HG02610 (cell line): ENCODE results near the gene NFIC.
"Not testable (repeated sequence)": the region's sequence is repeated elsewhere in the genome, so short reads cannot be mapped to it uniquely, and the experiment has no call there.

Experiments
- ATAC-seq: cut with Tn5 transposase; IDR thresholded peaks from one replicate; pipeline ENCODE4 v1.9.1; 2021; ENCODE audit warnings: mild to moderate bottlenecking, moderate library complexity; ENCODE audit not compliant: unreplicated experiment

Gene NFIC

GRCh38 chr19:3336680-3337523, 29.5 kb upstream of the NFIC start:
- no peak for ATAC-seq

DNA sequence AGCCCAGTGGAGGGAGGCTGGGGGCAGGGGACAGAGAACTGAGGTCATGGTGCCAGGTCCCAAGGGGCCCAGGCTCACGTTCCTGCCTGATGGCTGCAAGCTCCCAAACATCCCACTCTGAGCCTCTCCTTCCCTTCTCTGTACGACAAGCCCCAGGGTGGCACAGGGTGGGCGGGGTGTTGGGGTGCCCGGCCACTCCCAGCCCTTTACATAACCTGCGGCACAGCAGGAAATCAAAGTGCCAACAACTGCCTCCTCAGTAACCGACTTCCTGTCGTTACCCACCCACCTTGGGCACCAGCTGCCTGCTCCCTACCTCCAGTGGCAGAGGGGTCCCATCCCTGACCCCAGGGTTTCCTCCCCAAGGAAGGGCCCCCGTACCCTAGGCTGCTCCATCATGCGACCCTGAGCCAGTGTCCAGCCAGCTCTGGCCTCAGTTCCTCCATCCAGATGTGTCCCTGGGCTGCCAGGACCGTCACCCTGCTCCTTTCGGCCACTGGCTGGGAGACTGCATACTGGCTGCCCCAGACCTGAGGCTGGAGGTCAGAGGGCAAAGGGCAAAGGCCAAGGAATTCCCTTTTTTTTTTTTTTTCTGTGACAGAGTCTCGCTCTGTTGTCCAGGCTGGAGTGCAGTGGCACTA, 27.7 kb upstream of the NFIC start:
- no peak for ATAC-seq

DNA sequence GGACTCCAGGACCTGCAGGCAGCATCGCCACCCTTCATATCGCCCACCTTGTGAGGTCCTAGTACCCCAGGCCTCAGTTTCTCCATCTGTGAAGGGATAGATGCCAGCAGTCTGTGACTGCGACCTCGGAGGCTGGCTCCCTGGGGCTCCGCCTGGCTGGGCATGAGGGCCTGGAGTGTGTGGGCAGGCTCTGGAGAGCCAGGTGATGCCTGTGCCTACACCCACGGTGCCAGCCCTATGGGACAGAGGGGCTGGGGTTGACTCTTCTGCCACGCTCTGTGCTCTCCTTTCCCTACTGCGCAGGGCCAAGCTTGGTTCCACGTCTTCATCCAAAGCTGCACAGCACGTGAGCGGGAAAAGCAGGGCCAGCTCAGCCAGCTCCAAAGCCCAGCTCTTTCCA, 26.0 kb upstream of the NFIC start:
- ATAC-seq: no peak

GRCh38 chr19:3342246-3342645, 24.1 kb upstream of the NFIC start:
- ATAC-seq: no peak

GRCh38 chr19:3342962-3343361, 23.4 kb upstream of the NFIC start:
- not testable (repeated sequence) for ATAC-seq

DNA sequence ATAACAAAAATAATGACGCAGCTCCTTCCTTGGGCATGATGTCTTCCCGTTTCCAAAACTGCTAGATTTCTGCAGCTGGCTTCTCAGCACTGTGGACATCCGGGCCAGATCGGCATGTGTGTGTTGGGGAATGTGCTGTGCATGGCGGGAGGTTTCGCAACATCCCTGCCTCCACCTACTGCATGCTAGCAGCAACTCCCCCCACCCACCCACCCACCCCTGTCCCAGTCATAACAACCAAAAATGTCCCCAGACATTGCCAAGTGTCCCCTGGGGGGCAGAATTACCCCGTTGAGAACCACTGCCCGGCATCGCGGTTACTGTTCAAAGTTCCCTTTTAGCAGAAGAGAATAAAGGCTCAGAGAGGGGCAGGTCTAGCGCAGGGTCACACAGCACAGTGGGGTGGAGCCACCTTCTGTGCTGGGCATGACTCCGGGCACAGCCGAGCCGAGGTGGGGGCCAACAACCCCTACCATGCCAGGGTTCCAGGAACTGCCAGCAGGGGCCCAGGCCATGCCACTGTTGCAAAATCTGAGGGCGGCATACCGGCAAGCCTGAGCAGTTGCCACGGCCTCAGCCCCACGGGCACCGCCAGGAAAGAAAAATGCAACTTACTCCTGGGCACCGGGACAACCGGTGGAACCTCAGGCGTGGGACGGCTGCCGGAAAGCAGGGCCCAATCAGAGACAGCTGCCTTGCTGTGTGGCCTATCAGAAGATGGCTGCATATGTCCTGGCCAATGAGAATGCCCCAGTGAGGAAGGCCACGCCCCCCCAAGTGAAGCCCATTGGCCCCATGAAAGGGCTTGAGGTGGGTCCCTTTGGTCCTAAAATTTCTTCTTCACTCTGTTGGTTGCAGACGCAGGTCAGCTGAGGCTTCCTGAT, 22.5 kb upstream of the NFIC start:
- ATAC-seq: no peak

GRCh38 chr19:3344608-3345598, 21.5 kb upstream of the NFIC start:
- ATAC-seq: no peak

DNA sequence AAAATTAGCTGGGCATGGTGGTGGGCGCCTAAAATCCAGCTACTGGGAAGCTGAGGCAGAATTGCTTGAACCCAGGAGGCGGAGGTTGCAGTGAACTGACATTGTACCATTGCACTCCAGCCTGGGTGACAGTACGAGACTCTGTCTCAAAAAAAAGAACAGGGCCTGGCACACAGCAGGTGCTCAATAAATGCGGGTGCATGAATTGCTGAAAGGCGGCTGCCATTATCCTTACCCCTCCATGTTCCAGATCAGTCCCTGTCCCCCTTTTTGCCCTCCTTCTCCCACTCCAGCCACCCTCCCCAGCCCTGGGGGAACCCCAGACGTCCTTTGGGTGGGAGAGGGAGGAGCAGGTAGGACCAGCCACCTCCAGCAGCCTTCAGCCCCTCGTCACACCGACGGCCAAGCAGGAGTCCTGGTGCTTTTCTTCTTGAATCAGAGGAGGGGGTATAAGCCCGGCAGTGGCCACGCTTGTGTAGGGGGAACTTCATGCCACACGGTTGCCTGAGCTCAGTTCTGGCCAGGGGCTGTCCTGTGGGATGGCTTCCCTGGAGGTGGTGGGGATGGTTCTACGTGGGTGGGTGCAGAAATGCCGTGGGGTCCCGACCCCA, 20.4 kb upstream of the NFIC start:
- no peak for ATAC-seq

DNA sequence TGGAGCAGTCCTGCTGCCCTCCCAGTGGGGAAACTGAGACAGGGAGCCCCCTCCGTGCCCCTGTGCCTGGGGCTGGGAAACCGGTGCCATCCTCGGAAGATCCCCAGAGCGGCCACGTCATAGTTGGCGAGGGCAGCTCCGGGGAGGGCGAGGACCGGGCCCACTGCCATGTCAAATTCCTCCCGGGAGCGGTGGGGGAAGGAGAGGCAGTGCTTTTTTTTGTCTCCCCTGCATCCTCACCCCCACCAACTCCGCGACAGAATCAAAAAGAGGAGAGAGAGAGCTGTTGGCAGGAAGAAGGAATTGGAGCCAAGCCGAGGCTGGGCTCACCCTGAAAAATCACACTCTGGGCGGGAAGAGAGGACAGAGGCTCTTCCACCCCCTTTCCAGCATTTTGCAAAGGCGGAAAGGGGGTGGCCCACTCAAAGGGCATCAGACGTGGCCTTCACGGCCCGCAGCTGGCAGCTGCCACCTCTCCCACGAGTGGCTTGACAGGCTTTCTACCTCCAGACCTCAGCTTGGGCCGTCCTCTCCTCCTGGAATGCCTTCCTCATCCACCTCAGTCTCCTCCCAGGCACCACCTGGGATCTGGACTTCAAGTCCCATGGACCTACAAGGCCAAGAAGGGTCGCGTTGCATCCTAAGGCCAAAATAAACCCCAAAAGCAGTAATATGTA, 19.6 kb upstream of the NFIC start:
- ATAC-seq: no peak

DNA sequence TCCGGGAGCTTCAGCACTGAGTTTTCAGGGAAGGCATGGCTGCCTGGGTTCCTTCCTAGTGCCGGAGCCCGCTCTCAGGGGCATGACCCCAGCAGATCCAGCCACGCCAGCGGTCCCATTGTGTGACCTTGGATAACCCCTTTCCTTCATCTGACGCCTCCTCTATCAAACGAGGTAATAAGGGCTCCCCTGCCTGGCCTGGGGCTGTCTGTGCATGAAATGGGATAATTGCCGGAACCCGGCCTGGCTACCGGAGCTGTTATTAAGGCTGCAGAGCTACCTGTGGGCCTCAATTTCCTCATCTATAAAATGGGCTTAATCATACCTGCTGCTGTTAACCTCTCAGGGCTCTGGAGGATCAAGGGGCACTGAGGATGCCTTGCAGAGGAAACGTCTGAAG, 18.3 kb upstream of the NFIC start:
- ATAC-seq: no peak

DNA sequence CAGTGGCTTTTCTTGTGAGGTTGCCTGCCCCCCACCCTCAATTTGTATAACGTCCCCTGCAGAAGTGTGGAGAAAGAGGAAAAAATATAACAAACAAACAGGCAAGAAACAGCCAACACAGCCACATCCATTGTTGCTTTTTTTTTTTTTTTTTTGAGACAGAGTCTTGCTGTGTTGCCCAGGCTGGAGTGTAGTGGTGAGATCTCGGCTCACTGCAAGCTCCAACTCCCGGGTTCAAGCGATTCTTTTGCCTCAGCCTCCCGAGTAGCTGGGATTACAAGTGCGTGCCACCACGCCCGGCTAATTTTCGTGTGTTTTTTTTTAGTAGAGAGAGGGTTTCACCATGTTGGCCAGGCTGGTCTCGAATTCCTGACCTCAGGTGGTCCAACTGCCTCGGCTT, 17.9 kb upstream of the NFIC start:
- not testable (repeated sequence) for ATAC-seq

DNA sequence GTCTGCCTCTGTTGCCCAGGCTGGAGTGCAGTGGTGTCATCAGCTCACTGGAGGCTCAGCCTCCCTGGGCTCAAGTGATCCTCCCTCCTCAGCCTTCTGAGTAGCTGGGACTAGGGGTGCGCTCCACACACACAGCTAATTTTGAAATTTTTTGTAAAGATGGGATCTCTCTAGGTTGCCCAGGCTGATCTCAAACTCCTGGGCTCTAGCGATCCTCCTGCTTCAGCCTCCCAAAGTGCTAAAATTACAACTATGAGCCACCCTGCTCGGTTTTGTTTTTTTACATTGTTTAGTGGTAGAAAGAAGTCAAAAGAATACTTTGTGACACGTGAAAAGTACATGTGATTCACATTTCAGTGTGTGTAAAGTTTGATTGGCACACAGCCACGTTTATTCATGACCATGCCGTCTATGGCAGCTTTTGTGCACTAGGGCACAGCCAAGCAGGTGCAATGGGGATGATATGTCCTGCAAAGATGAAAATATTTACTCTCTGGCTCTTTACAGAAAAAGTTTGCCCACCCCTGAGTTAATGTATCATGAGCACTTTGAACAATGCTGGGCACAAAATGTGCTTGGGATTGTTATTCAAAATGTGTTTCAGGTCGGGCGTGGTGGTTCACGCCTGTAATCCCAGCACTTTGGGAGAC, 16.2 kb upstream of the NFIC start:
- no peak for ATAC-seq

DNA sequence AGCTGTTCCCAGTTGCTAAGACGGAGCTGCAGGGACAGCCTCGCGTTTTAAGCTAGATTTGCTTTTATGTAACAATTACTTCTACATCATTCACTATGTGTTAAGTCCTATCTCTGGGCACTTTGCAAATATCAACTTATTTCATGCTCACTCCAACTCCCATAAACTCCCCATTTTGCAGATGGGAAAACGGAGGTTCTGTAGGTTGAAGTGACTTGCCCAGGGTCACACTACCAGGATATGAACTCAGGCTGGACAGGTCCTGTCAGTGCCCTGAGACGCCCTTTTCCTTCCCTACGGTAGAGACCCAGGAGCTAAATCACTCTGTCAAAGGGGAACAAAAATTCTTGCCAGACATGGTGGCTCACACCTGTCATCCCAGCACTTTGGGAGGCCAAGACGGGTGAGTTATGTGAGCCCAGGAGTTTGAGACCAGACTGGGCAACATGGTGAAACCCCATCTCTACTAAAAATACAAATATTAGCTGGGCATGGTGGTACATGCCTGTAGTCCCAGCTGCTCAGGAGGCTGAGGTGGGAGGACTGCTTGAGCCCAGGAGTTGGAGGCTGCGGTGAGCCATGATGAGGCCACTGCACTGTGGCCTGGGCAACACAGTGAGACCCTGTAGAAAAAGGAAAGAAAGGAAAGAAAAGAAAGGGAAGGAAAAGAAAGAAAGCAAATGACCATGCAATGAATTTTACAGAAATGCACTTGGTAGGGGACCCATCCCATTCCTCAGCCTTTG, 14.5 kb upstream of the NFIC start:
- no peak for ATAC-seq

DNA sequence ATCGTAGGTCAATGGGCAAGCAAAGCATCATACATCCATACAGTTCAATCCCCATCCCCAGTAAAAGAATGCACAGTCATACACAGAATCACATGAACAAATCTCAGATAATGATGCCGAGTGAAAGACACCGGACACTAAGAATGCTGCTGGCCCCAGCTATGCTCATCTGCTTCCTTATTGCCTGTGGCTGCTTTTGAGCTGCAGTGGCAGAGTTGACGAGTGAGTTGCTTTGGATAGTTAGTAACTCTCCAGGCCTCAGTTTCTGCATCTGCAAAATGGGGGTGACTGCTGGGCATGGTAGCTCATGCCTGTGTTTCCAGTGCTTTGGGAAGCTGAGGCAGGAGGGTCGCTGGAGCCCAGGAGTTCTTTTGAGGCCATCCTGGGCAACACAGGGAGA, 12.9 kb upstream of the NFIC start:
- ATAC-seq: no peak

GRCh38 chr19:3356805-3357204, 9.6 kb upstream of the NFIC start:
- no peak for ATAC-seq

DNA sequence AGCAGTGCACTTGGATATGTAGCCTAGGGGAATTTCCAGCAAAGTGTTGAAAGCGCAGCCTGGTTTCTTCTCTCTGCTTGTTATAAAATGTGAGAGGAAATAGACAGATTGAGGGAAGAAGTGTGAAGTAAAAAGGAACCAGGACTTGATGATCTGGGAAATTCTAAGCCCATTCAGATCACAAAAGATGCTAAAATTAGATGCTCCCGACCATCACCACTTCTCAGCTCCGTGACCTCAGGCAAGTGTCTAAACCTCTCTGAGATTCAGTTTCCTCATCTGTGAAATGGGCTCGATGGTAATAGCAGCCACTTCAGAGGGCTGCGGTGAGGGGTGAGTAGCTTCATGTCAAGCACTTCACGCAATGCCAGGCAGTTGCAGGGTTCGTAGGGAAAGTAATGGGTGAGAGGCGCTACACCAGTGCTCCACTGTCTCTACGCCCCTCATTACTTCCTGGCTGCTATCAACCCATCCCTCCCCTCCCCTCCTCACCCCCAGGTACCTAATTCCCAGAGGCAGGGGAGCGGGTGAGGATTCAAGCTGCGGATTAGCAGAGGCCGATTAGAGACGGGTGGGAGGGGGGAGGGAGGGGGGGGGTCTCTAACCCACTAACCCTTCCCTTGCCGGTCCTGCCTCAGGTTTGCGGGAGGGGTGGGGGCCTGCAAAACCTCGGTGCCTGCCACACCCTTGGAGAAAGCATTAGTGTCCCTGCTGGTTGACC, 9.0 kb upstream of the NFIC start:
- ATAC-seq: no peak

DNA sequence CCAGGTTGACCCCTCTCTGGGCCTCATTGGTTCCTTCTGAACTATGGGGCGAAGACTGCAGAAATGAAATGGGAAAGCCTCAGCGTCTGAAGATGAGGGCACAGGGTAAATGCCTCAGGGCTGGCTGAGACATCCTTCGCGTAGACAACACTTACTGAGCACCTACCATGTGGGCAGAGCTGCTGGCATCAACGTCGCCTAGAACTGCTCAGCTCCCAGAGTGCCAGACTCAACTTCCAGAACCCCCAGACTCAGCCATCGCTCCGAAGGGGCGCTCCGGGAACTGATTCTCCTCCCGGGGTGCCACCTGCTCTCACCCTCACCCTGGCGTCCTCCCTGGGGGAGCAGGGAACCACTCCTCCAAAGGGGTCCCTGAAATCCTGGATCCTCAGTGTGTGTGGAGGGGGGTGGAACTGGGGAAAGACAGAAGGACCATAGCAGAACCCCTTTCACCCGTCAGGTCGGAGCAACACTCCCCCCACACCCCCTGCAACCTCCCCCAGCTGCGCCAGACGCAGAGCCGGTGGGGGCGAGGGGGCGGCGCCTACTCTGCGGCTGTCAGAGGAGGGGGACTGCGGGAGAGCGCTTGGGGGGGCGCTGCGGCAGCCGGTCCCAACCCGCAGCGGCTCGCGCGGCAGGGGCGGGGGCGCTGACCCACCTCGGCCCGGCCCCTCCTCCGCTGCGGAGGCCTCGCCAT, 8.2 kb upstream of the NFIC start:
- ATAC-seq: no peak
